ENCODE data around the gene ST8SIA2.

Gene ST8SIA2

GRCh38 chr15:92393071-92393979 is at the start of gene ST8SIA2:
TSS of gene ST8SIA2 (plus strand) at chr15:92393881. CDS start at chr15:92394065, 184 bp downstream.
- no peak for DNase-seq (ENCODE audit: low spot score)

- peak; percentile 42 for DNase-seq (ENCODE audit: low spot score)
These were observed 49.6 kb upstream of the ST8SIA2 start for GRCh38 chr15:92343924-92344643.

GRCh38 chr15:92346063-92346462 is 47.6 kb upstream of the ST8SIA2 start:
- no peak for DNase-seq (ENCODE audit: low spot score)

GRCh38 chr15:92355307-92355706 is 38.4 kb upstream of the ST8SIA2 start:
- no peak for DNase-seq (ENCODE audit: low spot score)

- no peak for DNase-seq (ENCODE audit: low spot score)
These were observed 32.2 kb upstream of the ST8SIA2 start for GRCh38 chr15:92361321-92362000.

- DNase-seq (ENCODE audit: low spot score), result no peak
These were observed 31.7 kb upstream of the ST8SIA2 start for GRCh38 chr15:92362001-92362350.

- no peak for DNase-seq (ENCODE audit: low spot score)
These were observed 28.6 kb upstream of the ST8SIA2 start for GRCh38 chr15:92365084-92365483.

GRCh38 chr15:92365906-92366305 is 27.8 kb upstream of the ST8SIA2 start:
- DNase-seq (ENCODE audit: low spot score), result no peak

GRCh38 chr15:92366381-92366780 is 27.3 kb upstream of the ST8SIA2 start:
- DNase-seq (ENCODE audit: low spot score), result no peak

GRCh38 chr15:92375057-92375456 is 18.6 kb upstream of the ST8SIA2 start:
- no peak for DNase-seq (ENCODE audit: low spot score)

GRCh38 chr15:92376109-92376508 is 17.6 kb upstream of the ST8SIA2 start:
- no peak for DNase-seq (ENCODE audit: low spot score)

GRCh38 chr15:92377083-92377789 is 16.4 kb upstream of the ST8SIA2 start:
- DNase-seq (ENCODE audit: low spot score), result no peak

- no peak for DNase-seq (ENCODE audit: low spot score)
These were observed 10.0 kb upstream of the ST8SIA2 start for GRCh38 chr15:92383519-92384324.

GRCh38 chr15:92384381-92384780 is 9.3 kb upstream of the ST8SIA2 start:
- DNase-seq (ENCODE audit: low spot score), result no peak

GRCh38 chr15:92385096-92385495 is 8.6 kb upstream of the ST8SIA2 start:
- DNase-seq (ENCODE audit: low spot score), result no peak

- no peak for DNase-seq (ENCODE audit: low spot score)
These were observed 2.0 kb upstream of the ST8SIA2 start for GRCh38 chr15:92391640-92392039.

GRCh38 chr15:92392462-92392861 is 1.2 kb upstream of the ST8SIA2 start:
- no peak for DNase-seq (ENCODE audit: low spot score)

- no peak for DNase-seq (ENCODE audit: low spot score)
These were observed 263 bp downstream of the ST8SIA2 start for GRCh38 chr15:92393980-92394308.

GRCh38 chr15:92394309-92395097 is 822 bp downstream of the ST8SIA2 start:
- DNase-seq (ENCODE audit: low spot score), result no peak

GRCh38 chr15:92395098-92395635 is 1.5 kb downstream of the ST8SIA2 start:
- DNase-seq (ENCODE audit: low spot score), result no peak
